ENCODE data around the gene GNAI2.

GNAI2 gene

DNA sequence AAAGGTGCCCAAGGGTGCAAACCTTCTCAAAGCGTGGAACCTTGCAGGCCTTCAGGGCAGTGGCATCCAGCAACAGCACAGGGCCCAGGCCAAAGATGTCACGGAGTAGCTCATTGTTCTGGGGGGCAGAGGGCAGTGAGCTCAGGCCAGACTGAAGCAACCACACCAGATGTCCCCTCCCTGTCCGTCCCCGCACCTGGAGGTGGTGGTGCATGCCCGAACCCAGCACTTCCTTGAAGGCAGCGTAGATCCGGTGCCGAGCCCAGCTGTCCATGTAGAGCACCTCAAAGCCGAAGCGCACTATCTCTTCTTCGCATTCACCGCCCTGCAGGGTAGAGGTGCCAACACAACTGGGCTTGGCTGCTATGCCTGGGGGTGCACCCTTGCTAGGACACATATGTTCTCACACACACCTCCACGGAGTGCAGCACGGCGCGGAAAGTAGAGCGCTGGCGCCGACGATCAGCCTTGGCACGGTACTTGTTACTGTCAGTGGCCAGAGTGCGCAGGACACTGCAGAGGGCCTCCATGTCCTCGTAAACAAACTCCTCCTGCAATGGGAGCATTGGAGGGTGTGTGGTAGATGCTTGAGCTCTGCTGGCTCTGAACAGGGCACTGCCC, 52.5 kb downstream of the GNAI2 start:
- no peak for DNase-seq (ENCODE audit: low read depth)
- H3K4me3 ChIP-seq (replicated peaks; ENCODE audit: low read depth, low read length) = no peak overlapping the region
- no peak for TF ChIP-seq CTCF (IDR thresholded peaks at IDR 0.05; ENCODE audit: low read length, missing control alignments)

GRCh38 chr3:50289130-50289529, 53.1 kb downstream of the GNAI2 start:
- DNase-seq (ENCODE audit: low read depth) = no peak
- TF ChIP-seq CTCF (IDR thresholded peaks at IDR 0.05; ENCODE audit: low read length, missing control alignments) = no peak
- no peak overlapping the region for H3K4me3 ChIP-seq (replicated peaks; ENCODE audit: low read depth, low read length)

GRCh38 chr3:50290161-50290641, 54.2 kb downstream of the GNAI2 start:
- no peak for DNase-seq (ENCODE audit: low read depth)
- no peak for TF ChIP-seq CTCF (IDR thresholded peaks at IDR 0.05; ENCODE audit: low read length, missing control alignments)
- H3K4me3 ChIP-seq (replicated peaks; ENCODE audit: low read depth, low read length) = no peak overlapping the region

DNA sequence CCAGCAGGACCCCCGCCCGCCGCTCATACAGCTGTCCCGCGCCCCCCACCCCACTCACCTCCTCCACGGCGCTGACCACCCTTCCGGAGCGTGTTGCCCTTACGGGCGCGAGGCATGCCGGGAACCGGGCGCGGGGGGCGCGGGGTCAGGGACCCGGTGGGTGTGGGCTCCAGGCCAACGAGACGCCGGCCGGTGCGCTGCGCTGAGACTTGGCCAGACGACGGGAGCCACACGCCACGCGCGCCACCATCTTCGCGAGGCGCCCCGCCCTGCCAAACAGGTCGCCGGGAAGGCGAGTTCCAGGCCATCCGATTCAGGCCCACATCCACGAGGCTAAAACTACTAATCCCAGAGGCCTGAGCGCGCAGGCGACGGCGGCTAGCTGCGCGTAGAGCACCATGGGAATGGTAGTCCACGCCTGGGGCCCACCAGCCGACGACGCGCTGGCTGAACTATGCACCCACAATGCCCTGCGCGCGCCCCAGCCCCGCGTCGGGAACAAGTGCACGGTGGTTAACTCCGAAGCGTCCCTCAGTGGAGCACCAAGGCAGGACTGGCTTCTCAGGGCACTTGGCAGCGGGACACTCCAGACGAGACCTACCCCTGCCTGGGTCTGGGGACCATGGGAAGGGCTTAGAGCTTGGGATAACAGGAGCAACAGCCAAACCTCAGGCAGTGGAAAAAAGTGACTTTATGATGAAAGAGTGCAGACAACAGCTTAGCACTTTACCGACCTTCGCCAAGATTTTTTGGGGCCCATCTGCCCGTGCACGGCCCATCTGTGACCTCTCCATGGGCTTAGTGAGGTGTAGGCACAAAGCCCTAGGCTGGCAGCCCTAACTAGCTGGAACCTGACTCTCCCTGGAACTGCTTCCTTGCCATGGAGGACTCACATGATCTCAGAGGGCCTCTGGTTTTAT, 56.4 kb downstream of the GNAI2 start, which contains the start of gene IFRD2:
TSS of gene IFRD2 (minus strand) at position 271 of the 920 bp plus-strand sequence. CDS start at position 116, 155 bp downstream.
- peak; percentile 98 for DNase-seq (ENCODE audit: low read depth)
- H3K4me3 ChIP-seq (replicated peaks; ENCODE audit: low read depth, low read length) = peak within 1 kb of the TSS; percentile 70
- no peak for TF ChIP-seq CTCF (IDR thresholded peaks at IDR 0.05; ENCODE audit: low read length, missing control alignments)

GRCh38 chr3:50293079-50293801, 57.2 kb downstream of the GNAI2 start:
- TF ChIP-seq CTCF (IDR thresholded peaks at IDR 0.05; ENCODE audit: low read length, missing control alignments) = no peak
- no peak for DNase-seq (ENCODE audit: low read depth)
- H3K4me3 ChIP-seq (replicated peaks; ENCODE audit: low read depth, low read length) = no peak overlapping the region

- DNase-seq (ENCODE audit: low read depth) = no peak
- no peak for TF ChIP-seq CTCF (IDR thresholded peaks at IDR 0.05; ENCODE audit: low read length, missing control alignments)
- H3K4me3 ChIP-seq (replicated peaks; ENCODE audit: low read depth, low read length) = no peak overlapping the region
Measured at GRCh38 chr3:50294089-50294488, 58.1 kb downstream of the GNAI2 start.

Measured in fibroblast of pulmonary artery (primary cell).